SHP77 treated with DMSO at 0.1 percent for 48 hours (cell line): ENCODE measurements around the gene ISL1.

Experiments
- DNase-seq: peaks from one replicate; lab custom pipeline; 2025; lab: John Stamatoyannopoulos, UW

The ISL1 gene

GRCh38 chr5:51383131-51384121 is at the start of gene ISL1:
Gene ISL1, plus strand, starts transcription at chr5:51383448. Its CDS starts 224 bp downstream, at chr5:51383672.
- DNase-seq = peak; percentile 17

GRCh38 chr5:51336878-51337277 is 46.4 kb upstream of the ISL1 start:
- no peak for DNase-seq

GRCh38 chr5:51345106-51345505 is 38.1 kb upstream of the ISL1 start:
- DNase-seq = no peak

GRCh38 chr5:51347157-51347556 is 36.1 kb upstream of the ISL1 start:
- DNase-seq = no peak

- DNase-seq = no peak
Observed at GRCh38 chr5:51347704-51348103, 35.5 kb upstream of the ISL1 start.

GRCh38 chr5:51371052-51371451 is 12.2 kb upstream of the ISL1 start:
- no peak for DNase-seq

- DNase-seq = no peak
Observed at GRCh38 chr5:51373880-51374523, 9.2 kb upstream of the ISL1 start.

GRCh38 chr5:51375084-51375483 is 8.2 kb upstream of the ISL1 start:
- no peak for DNase-seq

- DNase-seq = no peak
Observed at GRCh38 chr5:51376509-51376908, 6.7 kb upstream of the ISL1 start.

GRCh38 chr5:51377151-51378060 is 5.8 kb upstream of the ISL1 start:
- DNase-seq = no peak

GRCh38 chr5:51378061-51378409 is 5.2 kb upstream of the ISL1 start:
- no peak for DNase-seq

- no peak for DNase-seq
Observed at GRCh38 chr5:51378448-51379330, 4.6 kb upstream of the ISL1 start.

- no peak for DNase-seq
Observed at GRCh38 chr5:51379331-51379700, 3.9 kb upstream of the ISL1 start.

GRCh38 chr5:51380603-51381207 is 2.5 kb upstream of the ISL1 start:
- DNase-seq = no peak

- no peak for DNase-seq
Observed at GRCh38 chr5:51381761-51382474, 1.3 kb upstream of the ISL1 start.

GRCh38 chr5:51382521-51383130 is 622 bp upstream of the ISL1 start:
- no peak for DNase-seq

GRCh38 chr5:51384281-51384840 is 1.1 kb downstream of the ISL1 start:
- no peak for DNase-seq

GRCh38 chr5:51385216-51385615 is 2.0 kb downstream of the ISL1 start:
- DNase-seq = no peak
